Right kidney (tissue), 1 donor: ENCODE measurements around the gene KIRREL3.

Experiments
- DNase-seq: peaks from one replicate; pipeline ENCODE4 v3.0.0-alpha.2; 2016

The KIRREL3 gene

DNA sequence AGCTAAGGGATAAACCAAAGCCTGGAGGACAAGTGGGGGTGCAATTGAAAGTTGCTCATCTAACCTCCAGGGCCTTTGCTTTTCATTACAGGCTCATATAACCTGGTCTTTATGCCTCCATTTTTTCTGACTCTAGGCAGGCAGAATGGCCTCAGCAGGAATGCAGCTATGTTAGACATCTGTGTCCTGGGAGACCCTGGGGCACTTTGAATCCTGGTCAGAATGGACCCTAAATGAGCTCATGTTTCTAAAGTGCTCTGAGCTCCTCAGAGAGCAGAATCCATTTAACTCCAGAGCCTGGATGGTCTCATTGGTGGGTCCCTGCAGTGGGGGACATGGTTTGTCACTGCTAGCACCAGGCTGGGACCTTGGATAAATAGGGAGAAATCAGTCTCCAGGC is 177.3 kb downstream of the KIRREL3 start:
- no peak for DNase-seq

DNA sequence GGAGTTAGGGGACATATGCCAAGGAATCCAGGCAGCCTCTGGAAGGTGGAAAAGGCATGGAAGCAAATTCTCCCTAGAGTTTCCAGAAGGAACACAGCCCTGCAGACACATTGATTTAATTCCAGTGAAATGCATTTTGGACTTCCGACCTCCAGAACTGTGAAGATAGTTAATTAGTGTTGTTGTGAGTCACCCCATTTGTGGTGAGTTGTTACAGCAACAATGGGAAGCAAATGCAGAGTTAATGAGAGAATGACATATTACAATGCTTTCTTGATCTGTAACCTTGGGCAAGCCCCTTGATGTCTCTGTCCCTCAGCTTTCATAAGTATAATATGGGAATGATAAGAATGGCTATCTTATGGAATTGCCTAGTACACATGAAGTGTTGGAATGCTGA is 178.7 kb downstream of the KIRREL3 start:
- no peak for DNase-seq

DNA sequence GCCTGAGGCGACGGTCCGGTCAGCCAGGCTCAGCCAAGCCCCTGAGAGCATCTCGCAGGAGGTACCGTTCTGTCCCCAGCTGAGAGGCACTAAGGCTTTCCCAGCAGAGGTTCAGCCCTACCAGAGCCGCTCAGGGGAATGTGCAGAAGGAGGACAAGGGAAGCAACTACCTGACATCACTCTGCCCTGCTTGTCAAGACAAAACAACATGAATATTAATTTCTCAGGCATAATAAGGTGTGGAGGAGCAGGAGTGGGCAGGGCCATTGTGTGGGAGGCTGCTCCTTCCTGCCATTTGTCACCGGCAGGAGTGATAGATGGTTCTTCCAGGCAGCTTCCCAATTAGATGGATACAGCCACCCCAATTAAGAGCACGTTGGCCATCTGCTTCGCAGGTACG is 181.4 kb downstream of the KIRREL3 start:
- DNase-seq: no peak

DNA sequence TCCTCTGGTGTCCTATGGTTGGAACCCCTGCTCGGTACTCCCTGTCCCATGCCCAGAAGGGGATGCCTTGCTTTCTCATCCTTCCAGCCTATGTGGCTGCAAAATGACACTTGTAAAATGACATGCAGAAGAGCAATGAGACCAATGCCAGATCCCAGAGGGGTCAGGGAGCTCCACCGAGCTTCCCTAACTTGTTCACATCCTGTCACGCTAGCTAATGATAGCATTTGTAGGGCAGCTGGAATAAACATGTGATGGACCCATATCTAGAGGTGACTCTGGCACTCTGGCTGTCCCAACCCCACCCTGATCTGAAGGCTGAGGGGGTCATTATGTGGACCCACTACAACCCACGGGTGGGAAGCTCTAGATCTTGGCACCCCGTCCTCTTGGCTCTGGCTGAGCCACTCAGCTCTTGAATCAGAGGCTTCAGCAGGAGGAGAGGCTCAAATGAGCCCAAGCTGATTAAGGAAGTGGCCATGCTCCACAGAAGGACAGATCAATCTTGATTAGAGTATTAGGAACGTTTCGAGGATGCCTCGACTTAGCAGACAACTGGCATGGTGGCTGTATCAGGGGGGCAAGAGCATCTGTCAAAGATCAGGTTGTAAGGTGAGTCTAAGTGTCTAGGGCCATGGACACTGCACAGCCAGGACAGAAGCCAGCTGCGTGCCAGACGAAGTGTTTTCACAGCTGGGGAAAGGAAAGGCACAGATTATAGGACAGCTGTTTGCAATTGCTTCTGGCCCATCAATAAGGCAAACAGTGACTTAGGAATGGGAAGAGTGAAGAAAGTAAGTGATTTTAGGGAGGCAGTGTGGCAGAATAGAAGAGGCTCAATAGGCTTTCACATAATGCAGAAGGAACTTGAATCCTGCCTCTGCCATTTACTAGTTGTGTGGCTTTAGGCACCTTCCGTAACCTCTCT is 182.8 kb downstream of the KIRREL3 start:
- DNase-seq: no peak

DNA sequence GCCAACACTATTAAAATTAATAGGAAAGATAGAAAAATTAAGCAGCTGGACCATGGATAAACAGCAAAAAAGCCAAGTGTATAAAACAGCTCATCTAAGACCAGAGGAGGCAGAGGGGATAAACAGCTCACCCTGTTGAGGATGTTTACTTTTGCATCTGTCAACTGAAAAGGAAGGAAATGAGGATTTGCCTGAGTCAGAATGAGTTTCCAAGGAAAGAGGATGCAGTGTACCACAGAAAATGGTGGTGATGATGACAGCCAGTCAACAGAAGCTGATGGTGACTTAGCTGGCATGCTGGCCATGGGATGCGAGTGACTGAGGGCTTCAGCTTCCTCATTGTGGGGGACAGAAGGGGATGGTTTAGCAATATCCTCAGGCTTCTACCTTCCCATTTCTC is 183.5 kb downstream of the KIRREL3 start:
- no peak for DNase-seq

DNA sequence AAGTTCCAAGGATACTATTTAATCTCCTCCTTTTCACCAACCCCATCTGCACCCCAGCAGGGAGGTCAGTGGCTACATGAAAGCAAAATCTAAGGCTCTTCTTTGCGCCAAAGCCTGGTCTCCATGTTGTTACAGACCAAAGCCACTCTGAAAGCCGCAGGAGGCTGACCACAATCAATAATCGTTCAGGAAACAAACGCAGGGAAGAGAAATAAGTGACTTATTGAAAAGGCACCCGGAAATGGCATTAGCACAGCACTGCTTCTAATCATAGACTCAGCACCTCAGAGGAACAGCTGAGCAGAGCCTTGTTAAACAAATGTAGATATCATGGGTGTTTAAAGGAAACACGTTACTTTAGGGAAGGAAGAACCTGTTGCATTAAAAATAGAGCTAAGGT is 183.9 kb downstream of the KIRREL3 start:
- no peak for DNase-seq

DNA sequence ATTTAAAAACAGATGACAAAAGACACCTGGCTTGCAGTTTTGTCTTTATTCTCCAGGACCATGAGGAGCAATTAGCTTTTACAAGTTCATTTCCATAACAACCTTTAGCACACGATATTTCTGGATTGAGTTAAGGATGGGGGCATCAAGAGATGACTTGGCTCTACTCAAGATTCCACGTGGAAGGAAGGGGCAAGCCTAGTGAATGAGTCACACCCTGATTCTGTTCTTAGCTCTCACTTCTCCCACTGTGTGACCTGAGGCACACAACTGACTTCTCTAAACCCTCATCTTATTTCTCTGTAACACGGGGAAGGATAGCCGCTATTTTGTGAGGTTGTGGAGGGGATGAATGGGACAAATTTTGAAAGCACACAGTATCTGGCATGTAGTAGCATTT is 185.5 kb downstream of the KIRREL3 start:
- DNase-seq: no peak

DNA sequence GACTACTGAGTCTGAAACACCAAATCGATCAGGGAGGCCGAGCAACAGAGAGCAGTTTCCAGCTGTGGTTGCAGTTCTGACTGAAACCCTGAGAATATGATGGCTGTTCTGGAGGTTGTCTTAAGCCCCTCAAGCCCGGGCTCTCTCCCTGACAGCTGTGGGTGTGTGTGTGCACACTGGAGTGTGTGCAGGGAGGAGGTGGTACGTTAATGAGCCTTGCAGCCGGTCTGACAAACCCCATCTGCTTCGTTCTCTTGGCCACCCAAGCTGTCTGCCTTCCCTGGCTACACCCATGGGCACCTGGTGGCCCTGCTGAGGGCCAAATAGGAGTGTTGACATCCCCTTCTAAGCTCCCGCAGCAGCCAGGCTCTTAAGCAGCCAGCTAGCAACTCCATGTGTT is 189.8 kb downstream of the KIRREL3 start:
- peak; percentile 40 for DNase-seq

DNA sequence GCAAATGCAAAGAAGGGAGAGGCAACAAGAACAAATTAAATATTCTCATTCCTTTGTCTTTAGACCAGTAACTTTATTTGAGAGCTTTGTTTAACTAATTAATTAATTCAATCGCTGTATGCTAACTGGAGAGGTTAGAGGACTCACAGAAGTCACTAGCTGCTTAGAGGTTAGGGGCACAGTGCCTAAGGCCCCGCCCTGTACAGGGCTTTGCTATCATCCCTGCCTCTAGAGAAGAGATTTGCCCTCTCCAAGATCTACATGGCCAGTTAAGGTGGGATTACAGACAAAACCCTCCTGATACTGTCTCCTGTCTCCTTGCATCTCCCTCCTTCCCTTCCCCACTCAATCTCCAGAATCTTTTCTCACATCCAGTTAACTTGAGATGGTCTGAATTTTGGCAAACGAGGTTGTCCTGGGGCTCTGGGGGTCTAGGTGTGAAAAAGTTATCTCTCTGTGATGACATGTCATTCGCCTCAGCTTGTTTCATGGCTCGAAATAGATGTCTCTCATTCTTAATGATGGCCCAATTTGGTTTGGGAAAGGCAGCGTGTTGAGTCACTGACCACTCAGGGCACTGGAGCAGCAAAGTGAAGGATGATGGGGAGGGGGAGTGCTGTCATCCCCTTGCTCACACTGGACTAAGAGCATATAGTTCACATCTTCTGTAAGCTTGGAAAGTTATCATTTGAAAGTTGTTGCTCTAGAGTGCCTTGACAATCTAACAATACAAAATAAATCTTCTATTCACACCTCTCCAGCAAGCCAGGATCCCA is 190.9 kb downstream of the KIRREL3 start:
- no peak for DNase-seq

DNA sequence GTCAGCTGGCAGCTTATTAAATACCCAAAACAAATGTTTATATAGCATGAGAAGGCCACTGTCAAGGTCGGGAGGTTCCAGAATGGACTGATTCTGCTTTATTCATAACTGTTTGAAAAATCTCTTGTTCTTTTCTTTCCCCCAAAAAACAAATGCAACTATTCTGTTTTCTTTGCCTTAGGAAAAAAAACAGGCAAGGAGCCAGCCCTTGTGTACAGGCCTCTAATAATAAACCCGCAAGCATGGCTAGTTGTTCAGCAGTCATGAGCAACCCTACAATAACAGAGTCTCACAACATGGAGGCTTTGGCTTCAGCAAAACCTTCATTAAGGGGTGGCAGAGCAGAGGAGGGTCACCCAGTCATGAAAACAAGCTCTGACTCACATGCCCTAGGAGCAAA is 191.7 kb downstream of the KIRREL3 start:
- peak; percentile 18 for DNase-seq

DNA sequence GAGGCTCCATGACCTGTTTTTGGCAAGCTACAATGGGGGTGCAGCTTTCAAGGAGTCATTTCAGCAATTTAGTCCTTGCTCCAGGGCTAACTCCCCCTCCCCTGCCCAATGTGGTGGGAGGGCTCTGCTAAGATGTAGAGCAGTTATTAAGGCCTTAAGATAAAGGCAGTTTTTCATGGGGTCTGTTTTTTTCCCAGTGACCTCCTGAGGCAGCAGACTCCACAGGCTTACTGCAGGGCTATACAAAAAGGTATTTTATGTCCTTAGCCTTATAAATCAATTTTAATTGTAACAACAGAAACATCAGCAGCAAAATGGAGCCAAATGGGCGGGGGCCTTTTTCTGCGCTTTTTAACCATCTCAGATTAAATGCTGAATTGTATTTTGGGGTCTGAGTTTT is 192.3 kb downstream of the KIRREL3 start:
- DNase-seq: no peak

DNA sequence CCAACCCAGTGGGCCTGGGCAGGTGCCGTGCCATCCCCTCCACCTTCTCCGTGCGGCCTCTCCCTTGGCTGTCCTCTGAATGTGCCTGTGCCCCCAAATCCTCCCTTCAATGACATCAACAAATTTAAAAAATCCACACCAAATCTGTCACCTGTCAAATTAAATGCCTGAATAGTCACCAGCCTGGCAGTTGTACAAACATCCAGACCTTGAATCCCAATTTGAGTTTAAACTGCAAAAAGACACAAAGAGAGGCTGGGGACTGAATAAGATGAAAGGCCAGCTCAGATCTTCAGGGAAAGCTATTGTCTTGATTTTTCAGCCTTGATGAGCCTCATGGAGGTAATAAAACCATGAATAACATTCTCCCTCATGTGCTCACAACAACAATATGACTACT is 194.7 kb downstream of the KIRREL3 start:
- DNase-seq: no peak

DNA sequence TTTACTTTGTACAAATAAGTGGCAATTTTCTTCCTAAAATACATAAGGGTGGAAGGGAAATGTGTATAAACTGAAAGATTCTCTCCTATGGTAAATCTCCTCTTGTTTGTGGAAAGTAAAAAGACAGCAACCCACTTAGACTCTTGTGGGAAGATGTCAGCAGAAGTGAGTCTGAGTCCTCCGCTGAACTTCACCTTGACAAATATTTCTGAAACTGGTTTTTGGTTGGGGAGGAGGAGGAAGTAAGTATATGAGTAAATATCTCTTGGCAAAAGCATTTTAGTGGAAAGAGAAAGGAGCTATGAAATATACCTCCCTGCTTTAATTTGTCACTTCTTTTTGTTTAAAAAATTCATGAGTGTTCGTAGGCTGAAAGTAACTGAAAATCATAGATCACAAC is 196.2 kb downstream of the KIRREL3 start:
- no peak for DNase-seq

DNA sequence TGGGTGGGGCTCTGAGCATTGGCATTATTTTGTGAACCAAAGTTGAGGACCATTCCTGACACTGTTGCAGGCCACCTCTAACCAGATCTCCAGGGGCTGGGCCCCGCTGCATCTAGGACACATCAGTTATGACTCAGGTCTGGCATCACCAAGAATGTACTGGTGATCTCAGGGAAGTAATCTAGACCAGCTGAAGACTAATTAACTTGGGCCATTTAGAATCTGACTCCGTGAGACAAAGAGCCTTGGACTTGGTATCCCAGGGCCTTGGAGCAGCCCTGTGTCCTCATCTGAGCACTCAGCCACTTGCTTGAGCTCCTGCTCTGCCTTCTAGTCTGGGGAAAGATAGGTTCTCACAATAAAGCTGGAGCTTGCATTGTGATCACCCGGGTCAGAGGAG is 200.6 kb downstream of the KIRREL3 start:
- no peak for DNase-seq

DNA sequence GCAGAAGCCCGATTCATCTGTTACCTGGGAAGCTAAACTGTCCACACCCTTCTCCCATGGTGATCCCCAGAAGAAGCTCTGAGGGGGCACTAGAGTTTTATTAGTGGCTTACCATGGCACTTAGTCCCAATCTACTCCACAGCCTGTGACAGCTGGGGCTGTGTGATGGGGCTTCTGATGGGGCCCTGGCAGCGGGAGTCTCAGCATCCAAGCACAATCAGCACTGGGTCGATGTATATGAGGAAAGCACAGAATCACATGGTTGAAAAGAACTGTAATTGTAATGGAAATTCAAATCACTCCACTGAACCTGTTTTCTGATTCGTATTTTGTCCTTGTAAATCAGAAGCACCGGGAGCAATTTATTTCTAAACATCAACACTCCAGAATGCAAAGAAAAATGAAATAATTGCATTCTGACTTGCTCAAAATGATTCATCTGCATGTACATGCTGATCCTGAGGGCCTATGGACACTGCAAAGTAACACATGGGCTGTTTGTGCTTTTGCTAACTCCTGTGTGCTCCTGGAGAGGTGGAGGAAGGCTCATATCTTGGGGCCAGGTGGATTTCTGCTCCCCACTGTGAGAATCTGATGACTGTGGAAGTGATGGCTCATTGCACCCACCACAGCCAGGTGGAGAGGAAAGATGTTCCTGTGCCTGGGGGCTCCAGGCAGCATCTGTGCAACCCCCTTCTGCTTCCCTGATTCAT is 203.0 kb downstream of the KIRREL3 start:
- DNase-seq: no peak

DNA sequence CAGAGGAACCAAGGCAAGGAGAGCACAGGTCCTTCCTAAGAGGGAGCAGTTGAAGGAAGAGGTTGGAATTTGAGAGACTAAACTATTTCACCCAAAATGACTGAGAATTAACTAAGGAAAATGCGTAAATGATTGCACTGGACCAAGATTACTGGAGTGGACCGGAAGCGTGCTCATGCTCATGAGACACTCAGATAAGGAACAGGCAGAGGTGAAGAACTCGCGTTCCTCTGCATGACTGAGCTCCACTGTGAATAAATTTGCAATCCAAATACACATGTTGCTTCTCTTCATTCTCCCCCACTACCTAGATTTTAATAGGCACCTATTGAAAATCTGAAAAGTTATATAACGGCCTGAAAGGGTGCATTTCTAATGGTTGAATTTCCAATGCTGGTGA is 207.0 kb downstream of the KIRREL3 start:
- DNase-seq: no peak

DNA sequence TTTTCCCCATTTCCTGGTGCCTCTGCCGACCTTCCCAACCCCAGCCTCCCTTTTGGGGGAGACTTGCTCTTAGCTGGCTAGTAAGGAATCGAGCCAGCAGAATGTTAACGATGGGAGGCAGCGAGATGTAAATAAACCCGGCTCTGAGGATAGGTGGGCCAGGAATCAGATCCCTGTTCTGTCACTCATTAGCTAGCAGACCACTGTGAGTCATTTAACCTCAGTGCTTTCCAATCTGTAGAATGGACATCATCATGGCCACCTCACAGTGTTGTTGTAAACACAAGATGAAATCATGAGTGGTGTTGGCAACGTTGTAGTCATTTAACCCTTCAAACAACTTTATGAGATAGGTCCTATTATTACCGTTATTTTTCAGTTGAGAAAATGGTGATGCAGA is 208.6 kb downstream of the KIRREL3 start:
- DNase-seq: no peak

DNA sequence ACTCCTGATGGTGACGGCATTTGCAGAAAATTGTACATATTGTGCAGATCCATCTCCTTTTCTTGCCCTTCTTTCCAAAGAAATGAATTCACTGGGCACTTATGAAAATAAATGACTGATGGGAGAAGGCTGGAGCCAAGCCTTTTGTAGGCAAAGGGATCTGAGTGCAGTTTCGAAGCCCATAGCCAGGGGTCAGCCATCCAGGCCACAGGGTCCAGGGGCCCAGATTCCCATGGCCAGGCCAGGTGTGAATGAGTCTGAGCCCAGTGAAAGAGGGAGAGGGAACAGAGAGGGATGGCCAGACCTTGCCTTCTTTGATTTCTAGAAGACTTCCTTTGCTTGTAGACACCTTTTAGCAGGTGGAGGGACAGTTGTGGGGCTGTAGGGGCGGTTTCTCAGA is 209.1 kb downstream of the KIRREL3 start:
- DNase-seq: no peak

DNA sequence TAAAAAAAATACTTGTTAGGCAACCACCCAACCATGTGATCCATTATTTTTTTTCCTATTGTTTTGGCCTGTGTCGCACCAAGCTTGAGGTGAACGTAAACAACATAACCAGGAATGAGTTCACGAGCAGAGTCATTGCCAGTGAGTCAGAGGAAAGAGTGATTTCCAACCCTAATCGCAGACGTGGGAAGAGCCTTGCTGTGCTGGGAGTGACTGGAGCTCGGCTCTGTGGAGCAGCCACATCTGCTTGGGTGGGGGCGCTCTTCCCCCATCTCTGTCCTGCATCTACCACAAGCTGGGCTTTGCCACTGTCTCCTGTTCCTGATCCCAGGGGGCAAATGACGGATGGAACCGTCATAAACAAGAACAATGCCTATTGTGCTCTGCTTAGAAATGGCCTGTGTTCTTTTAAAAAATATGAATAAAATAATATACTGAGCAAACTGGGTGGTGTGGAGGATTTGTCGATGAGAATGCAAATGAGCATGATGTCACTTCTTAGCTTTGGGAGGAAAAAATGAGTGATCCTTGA is 210.0 kb downstream of the KIRREL3 start:
- no peak for DNase-seq

DNA sequence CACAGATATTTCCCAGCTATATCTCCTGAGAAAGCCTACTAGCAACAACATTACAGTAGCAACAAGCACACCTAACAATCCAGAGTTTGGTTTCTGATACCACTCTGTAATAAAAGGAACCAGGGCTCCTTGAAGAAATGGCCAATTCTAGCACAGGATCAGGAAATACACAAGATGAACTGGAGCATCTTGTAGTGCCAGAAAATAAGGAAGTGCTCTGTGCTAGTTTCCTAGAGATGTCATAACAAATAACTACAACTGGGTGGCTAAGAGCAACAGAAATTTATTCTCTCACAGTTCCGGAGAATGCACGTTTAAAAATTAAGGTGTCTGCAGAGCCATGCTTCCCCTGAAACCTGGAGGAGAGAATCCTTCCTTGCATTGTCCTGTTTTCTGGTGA is 217.8 kb downstream of the KIRREL3 start:
- no peak for DNase-seq

DNA sequence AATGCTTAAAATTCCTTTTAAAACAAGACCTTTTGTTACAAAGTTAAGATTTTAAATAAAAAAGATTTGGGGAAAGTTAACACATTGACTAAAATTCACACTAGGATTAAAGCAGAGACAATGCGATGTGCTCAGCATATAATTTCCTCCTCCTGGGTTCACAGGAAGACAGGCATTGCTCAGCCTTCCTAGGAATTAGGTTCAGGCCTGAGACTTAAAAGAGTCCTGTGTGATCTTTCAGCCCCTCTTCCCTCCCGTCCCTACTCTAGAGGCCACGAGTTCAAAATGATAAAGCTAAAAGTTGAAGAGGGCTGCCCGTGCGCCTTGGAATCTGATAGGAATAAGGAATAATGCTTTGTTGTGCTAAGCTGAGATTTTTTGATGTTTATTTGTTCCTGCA is 218.6 kb downstream of the KIRREL3 start:
- DNase-seq: no peak

DNA sequence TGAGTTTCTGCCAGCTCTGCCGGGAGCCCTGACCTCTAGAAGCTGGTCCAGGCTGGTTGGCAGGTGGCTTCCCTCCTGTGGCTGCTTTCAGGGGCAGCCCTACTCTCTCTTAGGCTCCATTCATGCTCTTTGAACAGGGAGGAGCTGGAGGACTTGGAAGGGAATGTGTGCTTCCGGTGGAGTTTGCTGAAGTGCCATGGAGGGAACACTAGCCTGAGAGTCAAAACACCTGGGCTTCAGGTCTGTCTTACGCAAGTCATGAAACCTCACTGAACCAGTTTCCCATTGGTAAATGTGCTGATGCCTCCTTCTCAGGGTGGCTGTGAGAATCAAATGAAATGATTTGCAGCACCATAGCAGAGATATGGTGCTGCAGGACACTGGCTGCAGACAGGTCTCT is 224.5 kb downstream of the KIRREL3 start:
- no peak for DNase-seq

DNA sequence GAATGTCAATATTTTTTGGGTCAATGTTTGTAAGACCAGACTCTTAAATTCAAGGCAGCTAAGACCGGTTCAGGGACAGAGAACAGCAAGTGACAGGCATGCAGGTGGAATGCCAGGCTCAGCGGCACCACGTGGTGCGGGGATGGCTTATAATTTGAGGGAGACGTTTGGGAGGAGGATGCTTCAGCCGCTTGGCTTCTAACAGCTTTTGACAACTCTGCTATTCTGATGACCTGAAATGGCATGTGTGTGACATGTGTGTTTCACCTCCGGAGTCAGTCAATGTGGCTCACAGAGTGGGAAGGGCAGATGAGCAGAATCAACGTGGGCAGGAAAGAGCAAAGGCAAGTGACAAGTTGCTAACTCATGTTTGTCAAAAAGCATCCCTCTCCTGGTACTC is 228.3 kb downstream of the KIRREL3 start:
- no peak for DNase-seq
